SK-N-MC (cell line): ENCODE results near the gene SCRG1.

Source experiments
- EZH2 ChIP-seq: fragments of 200-600 bp; sonication (generic); IDR thresholded peaks from one replicate; pipeline ENCODE4 v1.6.1; 2017; ENCODE audit warnings: antibody characterized with exemption
- POLR2AphosphoS5 ChIP-seq: IDR thresholded peaks from 2 replicates; pipeline ENCODE4 v1.6.1; 2012; ENCODE audit warnings: mild to moderate bottlenecking, low read depth, low read length, borderline replicate concordance

- TF ChIP-seq EZH2 (no peak), POLR2AphosphoS5 (no peak)
These were observed 21.9 kb upstream of the SCRG1 start for GRCh38 chr4:173420801-173421200.
